Thyroid gland (tissue), 4 donors: ENCODE data around the gene ARHGAP28.

ENCODE experiments used
- POLR2A ChIP-seq, 2 donors: fragments of 450-650 bp; IDR thresholded peaks; one replicate each; pipeline ENCODE4 v1.6.1; 2017; ENCODE audit warnings: antibody characterized with exemption in 2 of 2, mild to moderate bottlenecking in 2 of 2, moderate library complexity in 1 of 2
- TF ChIP-seq, protein P1 (sequence below), 6 experiments: fragments of 200-600 bp in 3 of 6; fragments of 450-650 bp in 3 of 6; sonication (generic) in 3 of 6; IDR thresholded peaks; one replicate each; pipeline ENCODE4 v1.5.1; 2016 to 2019; ENCODE audit warnings: antibody characterized with exemption in 6 of 6, mild to moderate bottlenecking in 2 of 6, inconsistent platforms in 1 of 6, moderate library complexity in 1 of 6

DNA sequence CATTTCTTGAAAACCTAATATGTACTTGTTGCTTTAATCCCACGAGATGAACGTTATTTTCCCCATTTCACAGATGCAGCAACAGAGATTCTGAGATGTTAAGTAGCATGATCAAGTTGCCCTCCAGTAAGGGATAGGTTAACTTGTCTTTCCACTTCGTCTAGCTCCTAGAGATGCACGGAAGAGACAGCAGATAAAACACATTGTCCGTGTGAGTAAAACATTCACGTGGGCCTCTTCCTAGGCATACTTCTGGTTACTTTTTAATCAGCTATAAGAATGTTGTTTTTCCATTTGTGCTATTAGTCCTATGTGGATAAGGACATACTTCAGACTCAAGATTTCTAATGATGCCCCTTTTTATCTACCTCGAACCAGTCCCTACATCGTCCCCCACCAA is 1.2 kb upstream of the ARHGAP28 start:
- TF ChIP-seq, protein P1, sequence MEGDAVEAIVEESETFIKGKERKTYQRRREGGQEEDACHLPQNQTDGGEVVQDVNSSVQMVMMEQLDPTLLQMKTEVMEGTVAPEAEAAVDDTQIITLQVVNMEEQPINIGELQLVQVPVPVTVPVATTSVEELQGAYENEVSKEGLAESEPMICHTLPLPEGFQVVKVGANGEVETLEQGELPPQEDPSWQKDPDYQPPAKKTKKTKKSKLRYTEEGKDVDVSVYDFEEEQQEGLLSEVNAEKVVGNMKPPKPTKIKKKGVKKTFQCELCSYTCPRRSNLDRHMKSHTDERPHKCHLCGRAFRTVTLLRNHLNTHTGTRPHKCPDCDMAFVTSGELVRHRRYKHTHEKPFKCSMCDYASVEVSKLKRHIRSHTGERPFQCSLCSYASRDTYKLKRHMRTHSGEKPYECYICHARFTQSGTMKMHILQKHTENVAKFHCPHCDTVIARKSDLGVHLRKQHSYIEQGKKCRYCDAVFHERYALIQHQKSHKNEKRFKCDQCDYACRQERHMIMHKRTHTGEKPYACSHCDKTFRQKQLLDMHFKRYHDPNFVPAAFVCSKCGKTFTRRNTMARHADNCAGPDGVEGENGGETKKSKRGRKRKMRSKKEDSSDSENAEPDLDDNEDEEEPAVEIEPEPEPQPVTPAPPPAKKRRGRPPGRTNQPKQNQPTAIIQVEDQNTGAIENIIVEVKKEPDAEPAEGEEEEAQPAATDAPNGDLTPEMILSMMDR (IDR thresholded peaks at IDR 0.05), result no peak
- TF ChIP-seq POLR2A (IDR thresholded peaks at IDR 0.05), result no peak
